ENCODE results near the gene TOP3A. TPM values are rescaled to one million over a fixed set of nuclear protein-coding genes. Genes with fewer than 3 reads are reported as not detected.

Gene TOP3A
- total RNA-seq, 6 donors from 2014 or later, result 23.4 to 36.3 (median 32.9) TPM

GRCh38 chr17:18324140-18325050, 9.6 kb upstream of the TOP3A start:
- ATAC-seq (ENCODE audit: low FRiP score in 2 of 2) (no peak), DNase-seq (no peak)
- TF ChIP-seq CTCF (IDR thresholded peaks at IDR 0.05), result no peak
- TF ChIP-seq EP300 (IDR thresholded peaks at IDR 0.05), result no peak
- no peak for TF ChIP-seq POLR2A (IDR thresholded peaks at IDR 0.05)
- TF ChIP-seq POLR2AphosphoS5 (IDR thresholded peaks at IDR 0.05), result no peak
- Histone ChIP-seq H3K4me1 (peaks cover 4 to 12% (median 9%) of the 10 kb centered on the region in 4 donors), H3K27ac (no peak overlapping the region), H3K4me3 (no peak overlapping the region), H3K27me3 (no peaks in the 10 kb centered on the region), H3K36me3 (peaks cover 21 to 94% (median 62%) of the 10 kb centered on the region in 4 donors), H3K9me3 (no peaks in the 10 kb centered on the region)
- 94 to 97% methylated on average over 23 to 27 of the region's 27 CpGs for WGBS, 2 donors

- TF ChIP-seq POLR2A (IDR thresholded peaks at IDR 0.05) (no peak), POLR2AphosphoS5 (IDR thresholded peaks at IDR 0.05) (no peak), EP300 (IDR thresholded peaks at IDR 0.05) (no peak), CTCF (IDR thresholded peaks at IDR 0.05) (no peak)
- ATAC-seq (ENCODE audit: low FRiP score in 2 of 2), result no peak
- Histone ChIP-seq H3K9me3 (no peaks in the 10 kb centered on the region), H3K27ac (no peak overlapping the region), H3K36me3 (peaks cover 15 to 94% (median 61%) of the 10 kb centered on the region in 4 donors), H3K27me3 (no peaks in the 10 kb centered on the region), H3K4me3 (no peak overlapping the region), H3K4me1 (peaks cover 12 to 20% (median 17%) of the 10 kb centered on the region in 4 donors)
- DNase-seq, result peak in 1 of 2 donors; percentile 48
- 87 to 88% methylated on average over 5 to 16 of the region's 16 CpGs for WGBS, 2 donors
These were observed 8.8 kb upstream of the TOP3A start for GRCh38 chr17:18323507-18324139.

GRCh38 chr17:18323007-18323406, 8.2 kb upstream of the TOP3A start:
- no peak overlapping the region for H3K4me3 ChIP-seq
- no peaks in the 10 kb centered on the region for H3K27me3 ChIP-seq
- DNase-seq (no peak), ATAC-seq (ENCODE audit: low FRiP score in 2 of 2) (no peak)
- 61 to 100% methylated on average over 1 to 3 of the region's 3 CpGs for WGBS, 2 donors
- H3K9me3 ChIP-seq, result no peaks in the 10 kb centered on the region
- peaks cover 12 to 94% (median 57%) of the 10 kb centered on the region in 4 donors for H3K36me3 ChIP-seq
- H3K27ac ChIP-seq, result no peak overlapping the region
- no peak for TF ChIP-seq POLR2A (IDR thresholded peaks at IDR 0.05)
- no peak for TF ChIP-seq POLR2AphosphoS5 (IDR thresholded peaks at IDR 0.05)
- no peak for TF ChIP-seq CTCF (IDR thresholded peaks at IDR 0.05)
- no peak for TF ChIP-seq EP300 (IDR thresholded peaks at IDR 0.05)
- H3K4me1 ChIP-seq, result peaks cover 18 to 26% (median 23%) of the 10 kb centered on the region in 4 donors

GRCh38 chr17:18322522-18322921, 7.7 kb upstream of the TOP3A start:
- H3K27me3 ChIP-seq, result no peaks in the 10 kb centered on the region
- H3K4me3 ChIP-seq, result no peak overlapping the region
- H3K9me3 ChIP-seq, result no peaks in the 10 kb centered on the region
- 95 to 96% methylated on average over 12 of the region's 12 CpGs for WGBS, 2 donors
- TF ChIP-seq CTCF (IDR thresholded peaks at IDR 0.05) (no peak), POLR2AphosphoS5 (IDR thresholded peaks at IDR 0.05) (no peak), POLR2A (IDR thresholded peaks at IDR 0.05) (no peak), EP300 (IDR thresholded peaks at IDR 0.05) (no peak)
- H3K4me1 ChIP-seq, result peaks cover 23 to 31% (median 28%) of the 10 kb centered on the region in 4 donors
- no peak overlapping the region for H3K27ac ChIP-seq
- peaks cover 12 to 97% (median 59%) of the 10 kb centered on the region in 4 donors for H3K36me3 ChIP-seq
- peak in 1 of 2 donors; percentile 62 for DNase-seq
- no peak for ATAC-seq (ENCODE audit: low FRiP score in 2 of 2)
